Measurements from ENCODE around the gene CACNA1B. TPM values are rescaled to one million over a fixed set of nuclear protein-coding genes. Genes with fewer than 3 reads are reported as not detected.
"Not testable (repeated sequence)": the region's sequence is repeated elsewhere in the genome, so short reads cannot be mapped to it uniquely, and the experiment has no call there.

The CACNA1B gene
- total RNA-seq, 4 donors from 2014 or later, result 0.04 to 0.13 (median 0.12) TPM; not detected in 1

DNA sequence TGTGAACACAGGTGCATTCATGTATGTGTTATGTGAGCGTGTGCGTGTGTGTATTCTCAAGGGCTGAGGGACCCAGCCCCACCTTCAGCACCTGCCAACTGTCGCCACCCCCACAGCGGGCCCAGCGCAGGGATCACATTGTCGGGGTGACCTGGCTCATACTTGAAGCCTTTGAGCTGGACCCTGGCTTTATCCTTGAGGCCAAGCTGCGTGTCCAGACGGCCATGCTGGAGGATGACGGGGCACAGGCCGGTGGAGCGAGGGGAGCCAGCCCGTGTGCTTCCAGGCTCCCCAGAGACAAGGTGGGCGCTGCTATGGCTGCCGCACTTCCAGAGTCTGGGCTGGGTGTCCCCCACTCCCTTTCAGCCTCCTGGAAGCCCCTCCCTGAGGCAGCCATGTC, 261.5 kb downstream of the CACNA1B start:
- H3K27ac ChIP-seq, H3K9me3 ChIP-seq, H3K36me3 ChIP-seq, ATAC-seq, H3K4me1 ChIP-seq, H3K4me3 ChIP-seq, H3K27me3 ChIP-seq: not testable (repeated sequence)
- 100% methylated on average over 2 of the region's 14 CpGs; no CpG with 5 or more reads in 1 of the 2 donors for WGBS, 2 donors (ENCODE audit: low coverage in 1 of 2)

DNA sequence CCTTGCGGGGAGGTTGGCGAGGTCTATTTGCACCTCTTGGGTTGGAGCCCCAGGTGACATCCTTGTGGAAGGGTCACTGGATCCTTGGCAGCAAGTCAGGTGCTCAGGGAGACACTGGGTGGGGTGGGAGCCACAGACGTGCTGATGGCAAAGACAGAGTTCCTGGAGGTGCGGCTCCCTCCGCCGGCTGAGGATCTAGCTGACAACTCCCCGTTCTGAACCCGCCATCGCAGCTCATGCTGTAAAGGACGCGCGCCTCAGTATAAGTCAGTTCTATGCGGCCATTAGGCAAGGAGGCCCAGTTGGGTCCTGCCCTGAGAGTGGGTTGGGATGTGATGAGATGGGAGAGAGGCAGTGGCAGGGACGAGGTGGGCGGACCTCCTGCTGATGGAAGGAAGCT, 263.4 kb downstream of the CACNA1B start:
- not testable (repeated sequence) for H3K36me3 ChIP-seq, H3K27me3 ChIP-seq, H3K27ac ChIP-seq, H3K4me1 ChIP-seq, ATAC-seq, H3K9me3 ChIP-seq, H3K4me3 ChIP-seq
- no CpG with 5 or more reads among the region's 15 CpGs for WGBS, 2 donors (ENCODE audit: low coverage in 1 of 2)

DNA sequence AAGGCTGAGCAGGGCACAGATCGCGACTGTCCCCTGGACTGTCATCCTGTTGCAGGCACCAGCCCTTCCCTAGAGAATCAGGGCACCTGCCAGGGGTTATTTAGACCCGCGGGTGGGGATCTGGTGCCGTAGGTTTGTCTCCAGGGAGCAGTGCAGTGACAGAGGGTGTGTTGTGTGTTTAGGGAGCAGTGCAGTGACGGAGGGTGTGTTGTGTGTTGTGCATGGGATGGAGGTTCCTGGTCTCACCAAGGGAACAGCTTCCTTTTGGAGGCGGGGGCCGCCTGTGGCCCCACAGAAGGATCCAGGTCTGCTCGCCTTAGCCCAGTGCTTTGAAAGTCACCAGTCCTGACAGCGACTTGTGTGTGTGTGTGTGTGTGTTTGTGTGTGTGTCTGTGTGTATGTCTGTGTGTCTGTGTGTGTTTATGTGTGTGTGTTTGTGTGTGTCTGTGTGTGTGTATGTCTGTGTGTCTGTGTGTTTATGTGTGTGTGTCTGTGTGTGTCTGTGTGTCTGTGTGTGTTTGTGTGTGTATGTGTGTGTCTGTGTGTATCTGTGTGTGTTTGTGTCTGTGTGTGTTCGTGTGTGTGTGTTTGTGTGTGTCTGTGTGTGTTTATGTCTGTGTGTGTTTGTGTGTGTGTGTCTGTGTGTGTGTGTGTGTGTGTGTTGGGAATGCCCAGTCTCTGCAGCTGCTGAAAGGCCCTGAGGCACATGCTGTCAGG, 265.1 kb downstream of the CACNA1B start:
- H3K36me3 ChIP-seq, H3K9me3 ChIP-seq, ATAC-seq, H3K4me1 ChIP-seq, H3K27ac ChIP-seq, H3K4me3 ChIP-seq, H3K27me3 ChIP-seq: not testable (repeated sequence)
- WGBS, 2 donors (ENCODE audit: low coverage in 1 of 2), result 80% methylated on average over 1 of the region's 11 CpGs; no CpG with 5 or more reads in 1 of the 2 donors

DNA sequence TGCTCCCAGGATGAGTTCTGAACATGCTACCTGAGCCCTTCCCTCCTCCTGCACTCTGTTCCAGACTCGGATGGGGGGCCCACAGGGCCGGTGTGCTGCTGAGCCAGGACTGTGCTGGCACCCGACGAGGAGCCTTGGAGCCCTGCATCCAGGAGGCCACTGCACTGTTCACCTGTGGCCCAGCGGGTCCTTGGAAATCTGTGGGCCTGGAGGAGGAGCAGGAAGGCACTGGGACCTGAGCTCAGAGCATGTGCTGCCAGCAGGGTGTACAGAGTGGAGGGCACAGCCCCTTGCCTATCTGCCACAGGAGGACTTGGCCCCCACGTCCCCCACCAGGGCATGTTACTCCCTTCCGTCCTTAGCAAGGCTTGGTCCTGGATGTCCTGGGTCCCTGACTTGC, 265.9 kb downstream of the CACNA1B start:
- H3K4me3 ChIP-seq, H3K27me3 ChIP-seq, H3K36me3 ChIP-seq, H3K9me3 ChIP-seq, H3K4me1 ChIP-seq, H3K27ac ChIP-seq, ATAC-seq: not testable (repeated sequence)
- no CpG with 5 or more reads among the region's 7 CpGs for WGBS, 2 donors (ENCODE audit: low coverage in 1 of 2)

DNA sequence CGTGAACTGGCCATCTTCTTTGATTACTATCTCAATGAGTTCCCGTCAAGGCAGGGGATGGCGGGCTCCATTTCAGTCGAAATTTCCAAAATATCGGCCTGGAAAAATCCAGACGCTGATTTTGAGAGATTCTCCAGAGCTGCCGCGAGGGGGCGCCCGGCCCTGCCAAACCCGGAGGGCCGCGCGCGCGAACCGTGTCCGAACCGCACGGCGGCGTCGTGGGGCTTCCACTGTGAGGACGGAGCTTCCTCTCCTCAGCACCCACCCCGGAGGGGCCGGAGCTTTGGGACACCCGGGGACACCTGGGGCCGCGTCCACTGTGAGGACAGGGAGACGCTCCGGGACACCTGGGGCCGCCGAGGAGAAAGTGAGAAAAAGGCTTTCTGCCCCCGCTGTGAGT, 270.0 kb downstream of the CACNA1B start:
- not testable (repeated sequence) for H3K27ac ChIP-seq, H3K4me3 ChIP-seq, H3K36me3 ChIP-seq, ATAC-seq, H3K4me1 ChIP-seq, H3K9me3 ChIP-seq
- H3K27me3 ChIP-seq, result peaks cover 29% of the 10 kb centered on the region
- no CpG with 5 or more reads among the region's 34 CpGs for WGBS, 2 donors (ENCODE audit: low coverage in 1 of 2)

DNA sequence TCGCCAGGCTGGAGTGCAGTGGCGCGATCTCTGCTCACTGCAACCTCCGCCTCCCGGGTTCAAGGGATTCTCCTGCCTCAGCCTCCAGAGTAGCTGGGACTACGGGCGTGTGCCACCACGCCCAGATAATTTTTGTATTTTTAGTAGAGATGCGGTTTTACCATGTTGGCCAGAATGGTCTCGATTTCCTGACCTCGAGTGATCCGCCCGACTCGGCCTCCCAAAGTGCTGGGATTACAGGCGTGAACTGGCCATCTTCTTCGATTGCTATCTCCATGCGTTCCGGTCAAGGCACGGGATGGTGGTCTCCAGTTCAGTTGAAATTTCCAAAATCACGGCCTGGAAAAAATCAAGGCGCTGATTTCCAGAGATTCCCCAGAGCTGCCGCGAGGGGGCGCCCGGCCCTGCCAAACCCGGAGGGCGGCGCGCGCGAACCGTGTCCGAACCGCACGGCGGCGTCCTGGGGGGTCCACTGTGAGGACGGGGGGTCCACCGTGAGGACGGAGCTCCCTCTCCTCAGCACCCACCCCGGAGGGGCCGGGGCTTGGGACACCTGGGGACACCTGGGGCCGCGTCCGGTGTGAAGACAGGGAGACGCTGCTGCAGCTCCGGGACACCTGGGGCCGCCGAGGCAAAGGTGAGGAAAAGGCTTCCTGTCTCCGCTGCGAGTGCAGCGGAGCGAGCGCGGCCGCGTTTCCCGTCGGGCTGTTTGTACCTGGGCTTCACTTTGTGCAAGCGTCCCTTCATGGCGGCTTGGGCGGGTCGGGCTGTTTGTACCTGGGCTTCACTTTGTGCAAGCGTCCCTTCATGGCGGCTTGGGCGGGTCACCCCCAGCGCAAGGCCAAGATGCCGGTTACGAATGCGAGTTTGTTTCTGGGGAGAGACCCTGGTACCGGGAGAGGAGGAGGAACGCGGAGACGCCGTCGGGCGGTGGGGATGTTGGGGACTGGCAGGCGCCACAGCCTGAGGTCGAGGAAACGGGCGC, 272.4 kb downstream of the CACNA1B start:
- H3K27ac ChIP-seq, ATAC-seq, H3K9me3 ChIP-seq, H3K36me3 ChIP-seq, H3K4me1 ChIP-seq: not testable (repeated sequence)
- 75% methylated on average over 8 of the region's 81 CpGs; no CpG with 5 or more reads in 1 of the 2 donors for WGBS, 2 donors (ENCODE audit: low coverage in 1 of 2)
- TF ChIP-seq, protein P1, sequence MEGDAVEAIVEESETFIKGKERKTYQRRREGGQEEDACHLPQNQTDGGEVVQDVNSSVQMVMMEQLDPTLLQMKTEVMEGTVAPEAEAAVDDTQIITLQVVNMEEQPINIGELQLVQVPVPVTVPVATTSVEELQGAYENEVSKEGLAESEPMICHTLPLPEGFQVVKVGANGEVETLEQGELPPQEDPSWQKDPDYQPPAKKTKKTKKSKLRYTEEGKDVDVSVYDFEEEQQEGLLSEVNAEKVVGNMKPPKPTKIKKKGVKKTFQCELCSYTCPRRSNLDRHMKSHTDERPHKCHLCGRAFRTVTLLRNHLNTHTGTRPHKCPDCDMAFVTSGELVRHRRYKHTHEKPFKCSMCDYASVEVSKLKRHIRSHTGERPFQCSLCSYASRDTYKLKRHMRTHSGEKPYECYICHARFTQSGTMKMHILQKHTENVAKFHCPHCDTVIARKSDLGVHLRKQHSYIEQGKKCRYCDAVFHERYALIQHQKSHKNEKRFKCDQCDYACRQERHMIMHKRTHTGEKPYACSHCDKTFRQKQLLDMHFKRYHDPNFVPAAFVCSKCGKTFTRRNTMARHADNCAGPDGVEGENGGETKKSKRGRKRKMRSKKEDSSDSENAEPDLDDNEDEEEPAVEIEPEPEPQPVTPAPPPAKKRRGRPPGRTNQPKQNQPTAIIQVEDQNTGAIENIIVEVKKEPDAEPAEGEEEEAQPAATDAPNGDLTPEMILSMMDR (IDR thresholded peaks at IDR 0.05), result peak in 1 of 4 experiments; percentile 52
- peak overlapping the region in 1 of 2 donors; percentile 40 for H3K4me3 ChIP-seq
- H3K27me3 ChIP-seq, result peaks cover 30% of the 10 kb centered on the region

DNA sequence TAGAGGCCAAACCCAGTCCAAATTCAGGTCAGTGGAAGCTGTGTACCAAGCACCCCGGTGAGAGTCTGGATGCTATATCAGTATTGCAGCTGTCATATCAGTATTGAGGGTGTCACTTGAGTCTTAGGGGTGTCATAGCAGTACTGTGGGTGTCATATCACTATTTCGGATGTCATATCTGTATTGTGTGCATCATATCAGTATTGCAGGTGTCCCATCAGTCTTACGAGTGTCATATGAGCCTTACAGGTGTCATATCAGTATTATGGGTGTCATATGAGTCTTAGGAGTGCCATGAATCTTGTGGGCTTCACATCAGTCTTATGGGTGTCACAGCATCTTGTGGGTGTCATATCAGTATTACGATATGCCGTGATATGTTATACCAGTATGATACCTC, 278.2 kb downstream of the CACNA1B start:
- H3K27me3 ChIP-seq, H3K4me1 ChIP-seq, ATAC-seq, H3K9me3 ChIP-seq, H3K4me3 ChIP-seq, H3K36me3 ChIP-seq, H3K27ac ChIP-seq: not testable (repeated sequence)
- 75 to 82% methylated on average over 4 of the region's 5 CpGs for WGBS, 2 donors (ENCODE audit: low coverage in 1 of 2)

DNA sequence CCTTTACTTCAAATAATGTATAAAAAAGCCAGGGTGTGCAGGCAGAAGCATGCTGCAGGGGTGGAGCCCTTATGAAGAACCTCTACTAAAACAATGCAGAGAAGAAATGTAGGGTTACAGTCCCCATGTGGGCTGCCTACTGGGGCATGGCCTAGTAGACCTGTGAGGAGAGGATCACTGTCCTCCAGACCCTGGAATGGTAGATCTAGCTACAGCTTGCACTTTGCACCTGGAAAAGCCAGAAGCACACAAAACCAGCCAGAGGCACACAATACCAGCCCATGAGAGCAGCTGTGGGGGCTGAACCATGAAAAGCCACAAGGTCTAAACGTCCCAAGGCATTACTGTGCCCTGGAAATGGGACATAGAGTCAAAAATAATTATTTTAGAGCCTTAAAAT, 289.2 kb downstream of the CACNA1B start:
- not testable (repeated sequence) for H3K4me1 ChIP-seq, H3K27ac ChIP-seq, ATAC-seq, H3K27me3 ChIP-seq, H3K4me3 ChIP-seq, H3K9me3 ChIP-seq, H3K36me3 ChIP-seq
- WGBS, 2 donors (ENCODE audit: low coverage in 1 of 2), result 0 to 20% methylated on average over 1 of the region's 1 CpG

Small RNAs within 50 kb of the gene (small RNA-seq; reads per million reads assigned to genes)
- 0 reads per million in 4 donors for gene AL591424.2
- gene MIR602, result 0 reads per million in 4 donors

Data from gastroesophageal sphincter (tissue), 4 donors.